Esophagus squamous epithelium (tissue), 5 donors: Measurements from ENCODE around the gene MCCD1. TPM values are rescaled to one million over a fixed set of nuclear protein-coding genes. Genes with fewer than 3 reads are reported as not detected.
"Not testable (repeated sequence)": the region's sequence is repeated elsewhere in the genome, so short reads cannot be mapped to it uniquely, and the experiment has no call there.

Source experiments
- DNase-seq: peaks from one replicate; lab custom pipeline; 2025; lab: John Stamatoyannopoulos, UW
- H3K27ac ChIP-seq, 4 donors: fragments of 200-600 bp; sonication (generic); one replicate each; pipeline ENCODE4 v1.5.1; 2016 to 2019; ENCODE audit warnings: mild to moderate bottlenecking in 1 of 4
- H3K27me3 ChIP-seq, 4 donors: fragments of 200-600 bp; sonication (generic); 1 replicate in 3 of 4; 2 replicates in 1 of 4; pipeline versions ENCODE4 v1.5.1 to v1.6.0; 2017 to 2021; ENCODE audit warnings: antibody characterized with exemption in 1 of 4
- H3K36me3 ChIP-seq, 3 donors: fragments of 200-600 bp; sonication (generic); one replicate each; pipeline ENCODE4 v1.5.1; 2016 to 2019
- H3K4me1 ChIP-seq, 3 donors: fragments of 200-600 bp; sonication (generic); one replicate each; pipeline ENCODE4 v1.5.1; 2017 to 2019
- H3K4me3 ChIP-seq, 4 donors: fragments of 200-600 bp; sonication (generic); 1 replicate in 3 of 4; 2 replicates in 1 of 4; pipeline ENCODE4 v1.5.1; 2016 to 2019; ENCODE audit warnings: mild to moderate bottlenecking in 2 of 4, moderate library complexity in 1 of 4
- H3K9me3 ChIP-seq, 3 donors: fragments of 200-600 bp; sonication (generic); one replicate each; pipeline ENCODE4 v1.5.1; 2016 to 2019
- CTCF ChIP-seq, 6 experiments: fragments of 450-650 bp in 4 of 6; fragments of 200-600 bp in 2 of 6; sonication (generic) in 2 of 6; IDR thresholded peaks; one replicate each; pipeline ENCODE4 v1.5.1; 2016 to 2019; ENCODE audit warnings: antibody characterized with exemption in 6 of 6, mild to moderate bottlenecking in 4 of 6, moderate library complexity in 4 of 6
- POLR2A ChIP-seq, 4 donors: fragments of 450-650 bp; IDR thresholded peaks; one replicate each; pipeline ENCODE4 v1.6.1; 2017; ENCODE audit warnings: antibody characterized with exemption in 4 of 4, mild to moderate bottlenecking in 4 of 4, moderate library complexity in 3 of 4
- WGBS, 2 donors: methylation state at CpG; one replicate each; pipeline ENCODE4 v1.1.5; 2018; 5-methylcytosine and 5-hydroxymethylcytosine counted together
- intact Hi-C: fragments of 100-400 bp; cut with DNase I; formaldehyde crosslinking; loops from one replicate; pipeline ENCODE4 v1.15.0; 2022
- total RNA-seq, 4 donors: library from RNA; depleted of rRNA; stranded (reverse); fragments of >200 nt; gene quantifications; one replicate each; pipeline ENCODE4 v1.1.0, GENCODE V29; 2016
- donor health status: DM: yes; HTN: yes; CAD: no.

The MCCD1 gene
- total RNA-seq, 4 donors from 2014 or later: not detected

GRCh38 chr6:31502586-31502985 lies 26.2 kb upstream of the MCCD1 start:
- intact Hi-C loops: no loop called here
- H3K27me3 ChIP-seq: peaks cover 0 to 22% (median 0%) of the 10 kb centered on the region in 4 donors
- H3K36me3 ChIP-seq: peaks cover 0 to 20% (median 0%) of the 10 kb centered on the region in 3 donors

GRCh38 chr6:31509036-31509435 lies 19.7 kb upstream of the MCCD1 start:
- intact Hi-C loops, H3K27ac ChIP-seq, H3K4me3 ChIP-seq, H3K9me3 ChIP-seq, DNase-seq, H3K4me1 ChIP-seq, H3K27me3 ChIP-seq: not testable (repeated sequence)
- peaks cover 0 to 39% (median 0%) of the 10 kb centered on the region in 3 donors for H3K36me3 ChIP-seq
- 50% methylated on average over 2 of the region's 2 CpGs; no CpG with 5 or more reads in 1 of the 2 donors for WGBS, 2 donors

More at GRCh38 chr6:31502586-31502985, 26.2 kb upstream of the MCCD1 start:
- Histone ChIP-seq H3K4me1 (peaks cover 4 to 17% (median 6%) of the 10 kb centered on the region in 3 donors), H3K4me3 (no peak overlapping the region), H3K9me3 (no peaks in the 10 kb centered on the region), H3K27ac (no peak overlapping the region)
- TF ChIP-seq CTCF (IDR thresholded peaks at IDR 0.05) (no peak), POLR2A (IDR thresholded peaks at IDR 0.05) (no peak)
- no peak for DNase-seq

- no peak overlapping the region for H3K27ac ChIP-seq
- intact Hi-C loops: no loop called here
- WGBS, 2 donors: 68 to 74% methylated on average over 4 of the region's 4 CpGs
- no peak for DNase-seq
- no peak for TF ChIP-seq POLR2A (IDR thresholded peaks at IDR 0.05)
- no peaks in the 10 kb centered on the region for H3K9me3 ChIP-seq
- H3K27me3 ChIP-seq: no peaks in the 10 kb centered on the region
- H3K36me3 ChIP-seq: peaks cover 0 to 39% (median 0%) of the 10 kb centered on the region in 3 donors
- no peak overlapping the region for H3K4me3 ChIP-seq
- no peaks in the 10 kb centered on the region for H3K4me1 ChIP-seq
Measured at GRCh38 chr6:31510007-31510406, 18.8 kb upstream of the MCCD1 start.

- Histone ChIP-seq H3K4me1 (no peaks in the 10 kb centered on the region), H3K36me3 (peaks cover 0 to 15% (median 0%) of the 10 kb centered on the region in 3 donors), H3K9me3 (no peaks in the 10 kb centered on the region), H3K4me3 (no peak overlapping the region), H3K27ac (no peak overlapping the region), H3K27me3 (no peaks in the 10 kb centered on the region)
- intact Hi-C loops: no loop called here
- DNase-seq: no peak
- 78 to 88% methylated on average over 3 to 4 of the region's 5 CpGs for WGBS, 2 donors
- no peak for TF ChIP-seq CTCF (IDR thresholded peaks at IDR 0.05)
- no peak for TF ChIP-seq POLR2A (IDR thresholded peaks at IDR 0.05)
Measured at GRCh38 chr6:31513456-31514165, 15.2 kb upstream of the MCCD1 start.

- no peaks in the 10 kb centered on the region for H3K27me3 ChIP-seq
- H3K27ac ChIP-seq: no peak overlapping the region
- no peak overlapping the region for H3K4me3 ChIP-seq
- no peaks in the 10 kb centered on the region for H3K9me3 ChIP-seq
- no peaks in the 10 kb centered on the region for H3K36me3 ChIP-seq
- DNase-seq: no peak
- intact Hi-C loops: no loop called here
- WGBS, 2 donors: 60 to 73% methylated on average over 3 of the region's 3 CpGs
- TF ChIP-seq CTCF (IDR thresholded peaks at IDR 0.05) (no peak), POLR2A (IDR thresholded peaks at IDR 0.05) (no peak)
- no peaks in the 10 kb centered on the region for H3K4me1 ChIP-seq
Measured at GRCh38 chr6:31521835-31522234, 6.9 kb upstream of the MCCD1 start.

GRCh38 chr6:31525553-31525931 lies 3.2 kb upstream of the MCCD1 start:
- Histone ChIP-seq H3K9me3 (no peaks in the 10 kb centered on the region), H3K4me1 (no peaks in the 10 kb centered on the region), H3K36me3 (peaks cover 0 to 17% (median 7%) of the 10 kb centered on the region in 3 donors), H3K27ac (no peak overlapping the region), H3K4me3 (no peak overlapping the region), H3K27me3 (no peaks in the 10 kb centered on the region)
- intact Hi-C loops: no loop called here
- DNase-seq: no peak
- WGBS, 2 donors: 69 to 80% methylated on average over 8 of the region's 8 CpGs
- TF ChIP-seq CTCF (IDR thresholded peaks at IDR 0.05) (no peak), POLR2A (IDR thresholded peaks at IDR 0.05) (no peak)
